NOMO-1 (cell line): ENCODE measurements around the gene CCDC91.

Experiments used
- DNase-seq, 2 experiments: peaks; one replicate each; lab custom pipeline; 2025; ENCODE audit not compliant: unreplicated experiment in 2 of 2; lab: John Stamatoyannopoulos, UW

CCDC91 gene

DNA sequence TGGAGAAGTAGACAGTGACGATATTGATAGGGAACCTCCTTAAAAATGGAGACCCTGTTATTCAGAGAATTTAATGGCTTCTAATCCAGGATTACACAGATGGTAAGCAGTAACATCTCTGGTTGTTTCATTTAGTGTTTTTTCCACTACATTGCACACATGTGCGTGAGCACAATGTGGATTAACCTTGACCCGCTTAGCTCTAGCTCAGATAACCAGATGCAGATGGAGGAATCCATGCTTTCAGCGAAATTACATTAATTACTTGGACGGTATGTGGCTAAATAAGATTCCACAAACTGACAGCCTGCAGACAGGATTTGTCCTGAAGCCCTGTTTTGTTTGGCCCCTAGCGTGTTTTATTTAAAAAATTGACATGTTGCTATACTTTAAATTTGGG lies 378.4 kb downstream of the CCDC91 start:
- no peak for DNase-seq

DNA sequence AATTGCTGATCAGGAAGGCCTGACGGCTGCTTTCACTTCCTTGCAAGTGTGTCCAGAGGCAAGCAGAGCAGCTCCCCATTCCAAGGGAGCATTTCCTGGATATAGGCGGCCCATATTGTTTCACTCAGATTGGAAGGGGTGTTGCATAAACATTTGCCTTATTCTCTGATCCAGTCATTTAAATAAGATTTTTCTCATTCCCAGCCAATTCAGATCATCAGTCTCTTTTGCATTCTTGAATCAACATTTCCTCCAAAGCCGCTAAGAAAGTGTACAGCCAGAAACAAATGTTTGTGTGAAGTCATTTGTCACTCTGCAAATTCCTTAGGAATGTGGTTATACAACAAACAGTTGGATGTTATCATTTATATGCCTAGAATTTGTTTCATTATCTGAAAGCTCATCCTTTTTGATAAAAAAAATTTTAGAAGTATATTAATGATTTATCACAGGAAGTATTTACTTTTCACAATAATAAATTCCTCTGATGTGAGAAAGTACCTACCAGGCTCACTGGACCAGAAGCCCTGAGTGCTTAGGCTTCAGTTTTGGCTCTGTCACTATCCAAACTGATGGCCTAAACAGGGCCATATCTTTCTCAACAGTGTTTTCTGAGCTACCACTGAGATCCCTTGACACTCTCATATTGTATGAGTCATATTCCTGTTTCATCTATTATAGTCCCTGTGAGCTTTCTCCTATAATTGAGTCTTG lies 379.6 kb downstream of the CCDC91 start:
- peak in 1 of 2 experiments; percentile 17 for DNase-seq

DNA sequence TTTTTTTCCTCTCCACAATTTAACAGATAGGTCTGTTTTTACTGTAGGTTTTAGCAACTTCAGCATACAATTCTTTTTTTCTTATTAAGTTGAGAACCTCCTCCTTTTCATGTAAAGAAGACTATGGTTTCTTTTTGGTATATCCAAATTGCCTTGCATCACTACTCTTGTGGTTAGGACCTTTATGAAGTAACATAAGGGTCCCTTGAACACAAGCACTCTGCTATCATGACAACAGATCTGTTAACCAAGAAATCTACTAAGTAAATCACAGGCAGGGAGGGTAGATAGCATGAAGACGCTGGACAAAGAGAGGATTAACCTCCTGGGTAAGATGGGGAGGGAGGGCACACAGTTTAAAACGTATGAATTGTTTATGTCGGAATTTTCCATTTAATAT lies 380.6 kb downstream of the CCDC91 start:
- DNase-seq = peak in 1 of 2 experiments; percentile 14

DNA sequence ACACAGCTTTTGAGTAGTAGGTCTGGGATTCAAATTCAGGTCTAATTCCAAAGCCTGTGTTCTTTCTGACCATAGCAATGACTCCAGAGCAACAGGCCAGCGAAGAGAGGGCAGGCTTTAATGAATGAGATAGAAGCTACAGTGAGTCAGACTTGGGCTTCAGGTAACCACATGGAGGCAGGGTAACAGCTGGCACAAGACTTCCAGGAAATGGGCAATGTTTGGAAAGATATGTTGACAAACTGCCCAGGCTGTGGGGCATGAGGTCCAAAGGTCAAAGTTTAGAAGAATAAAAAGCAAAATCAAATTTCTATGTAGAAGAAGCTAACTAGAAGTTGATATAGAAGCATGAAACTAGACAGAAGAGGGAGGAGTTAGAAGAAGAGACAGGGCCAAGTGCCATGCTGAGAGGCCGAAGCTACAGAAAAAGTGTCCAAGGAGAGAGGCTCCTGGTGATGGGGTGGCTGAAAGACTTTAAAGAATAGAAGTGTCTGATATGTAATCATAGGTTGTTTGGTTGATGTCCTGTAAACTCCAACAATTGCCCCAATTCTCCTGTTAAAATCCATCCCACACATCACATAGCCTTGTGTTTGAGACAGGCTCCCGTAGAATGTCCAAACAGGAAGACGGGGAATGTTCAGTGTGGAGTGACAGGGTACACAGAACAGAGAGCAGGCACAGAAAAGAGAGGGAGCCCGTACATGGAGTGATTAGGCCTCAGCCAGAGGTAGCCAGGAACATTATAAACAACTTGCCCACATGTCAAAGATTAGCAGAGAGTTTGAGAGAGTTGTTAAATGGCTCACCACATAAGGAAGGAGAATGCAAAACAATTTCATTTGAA lies 384.7 kb downstream of the CCDC91 start:
- DNase-seq = no peak

DNA sequence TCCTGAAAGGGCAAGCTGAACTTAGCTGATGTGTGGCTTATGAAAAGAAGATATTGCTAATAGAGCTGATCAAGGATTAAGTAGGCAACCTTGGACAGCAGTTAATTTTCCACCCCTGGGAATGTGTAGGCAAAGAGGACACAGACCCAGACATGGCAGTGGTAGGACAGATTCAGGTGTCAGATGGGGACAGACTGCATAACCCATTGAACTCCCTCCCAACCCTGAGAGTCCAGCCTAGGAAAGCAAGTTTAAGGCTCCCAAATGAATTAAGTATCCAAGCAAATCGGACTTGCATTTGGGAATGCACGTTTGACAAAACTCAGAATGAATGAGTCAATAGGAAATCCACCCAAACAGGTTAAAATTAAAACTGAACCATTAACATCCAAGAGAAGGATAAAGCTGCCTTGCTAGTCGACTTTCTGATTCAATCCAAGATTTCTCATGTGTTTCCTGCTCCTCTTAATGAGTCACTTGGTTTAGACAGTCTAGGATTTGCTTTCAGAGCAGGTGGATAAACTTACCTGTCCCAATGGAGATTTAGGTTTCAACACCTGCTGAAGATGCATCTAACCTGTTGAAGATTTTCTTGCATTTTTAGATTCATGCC lies 385.4 kb downstream of the CCDC91 start:
- DNase-seq = no peak

DNA sequence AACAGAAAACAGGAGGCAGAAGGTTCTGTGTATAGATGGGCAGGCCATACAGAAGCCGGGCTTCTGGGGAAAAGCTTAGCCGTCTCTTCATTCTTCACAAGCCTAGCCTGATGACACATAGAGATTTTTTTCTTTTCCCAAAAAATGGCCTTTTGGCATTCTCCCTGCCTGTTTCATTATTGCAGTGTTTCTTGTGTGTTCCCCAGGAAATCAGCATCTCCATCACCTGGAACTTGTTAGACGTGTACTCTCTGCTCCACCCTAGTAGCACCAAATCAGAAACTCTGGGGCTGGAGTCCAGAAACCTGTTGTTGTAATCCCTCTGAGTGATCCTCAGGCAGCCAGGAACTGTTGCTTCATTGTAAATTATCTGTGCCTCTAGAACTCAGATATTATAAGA lies 388.1 kb downstream of the CCDC91 start:
- DNase-seq = no peak

DNA sequence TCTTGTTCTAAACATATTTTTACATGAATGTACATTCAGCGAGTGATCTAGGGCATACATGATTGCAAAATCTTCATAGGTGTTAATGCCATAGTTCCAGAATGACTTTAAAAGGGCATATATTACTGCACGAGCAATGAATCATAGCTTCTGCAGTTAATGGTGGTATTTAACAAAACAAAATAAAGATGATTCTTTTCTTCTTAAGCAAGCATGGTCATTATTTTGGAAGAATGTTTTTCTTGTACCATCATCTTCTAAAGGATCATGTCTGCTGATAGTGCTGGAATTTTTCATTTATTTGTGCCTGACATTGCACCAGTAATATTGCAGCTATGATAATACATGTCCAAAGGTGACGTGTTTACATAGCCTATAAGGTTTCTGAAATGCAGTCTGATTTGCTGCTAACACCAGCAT lies 388.6 kb downstream of the CCDC91 start:
- no peak for DNase-seq

DNA sequence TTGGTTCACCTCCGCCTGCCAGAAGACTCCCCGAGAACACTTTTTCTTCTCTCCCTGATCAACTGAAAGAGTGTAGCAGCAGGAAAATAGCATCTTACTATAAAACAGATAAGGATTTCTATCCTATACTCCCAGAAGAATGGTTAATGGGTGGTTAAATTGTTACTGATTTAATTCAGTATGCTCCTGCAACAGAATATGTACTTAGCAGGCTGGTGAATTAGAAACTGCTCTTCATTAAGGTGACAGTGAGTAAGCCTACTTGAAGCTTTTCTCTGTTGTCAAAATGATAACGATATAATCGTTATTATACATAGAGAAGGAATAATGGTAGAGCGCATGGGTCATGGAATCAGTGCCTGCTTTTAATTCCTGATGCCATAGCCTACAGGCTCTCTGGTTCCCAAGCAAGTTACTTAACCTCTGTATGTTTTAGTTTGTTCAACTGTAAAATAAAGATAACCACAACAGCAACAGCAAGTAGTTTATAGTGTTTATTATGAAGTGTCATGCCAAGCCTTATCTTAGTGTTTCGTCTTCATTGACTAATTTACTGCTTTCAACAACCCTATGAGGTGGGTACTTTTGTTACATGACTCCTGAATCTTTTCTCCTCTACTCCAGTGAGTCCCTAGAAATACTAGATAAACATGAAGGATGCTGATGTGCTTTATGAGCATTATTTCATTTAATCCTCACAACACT lies 392.6 kb downstream of the CCDC91 start:
- DNase-seq = no peak

DNA sequence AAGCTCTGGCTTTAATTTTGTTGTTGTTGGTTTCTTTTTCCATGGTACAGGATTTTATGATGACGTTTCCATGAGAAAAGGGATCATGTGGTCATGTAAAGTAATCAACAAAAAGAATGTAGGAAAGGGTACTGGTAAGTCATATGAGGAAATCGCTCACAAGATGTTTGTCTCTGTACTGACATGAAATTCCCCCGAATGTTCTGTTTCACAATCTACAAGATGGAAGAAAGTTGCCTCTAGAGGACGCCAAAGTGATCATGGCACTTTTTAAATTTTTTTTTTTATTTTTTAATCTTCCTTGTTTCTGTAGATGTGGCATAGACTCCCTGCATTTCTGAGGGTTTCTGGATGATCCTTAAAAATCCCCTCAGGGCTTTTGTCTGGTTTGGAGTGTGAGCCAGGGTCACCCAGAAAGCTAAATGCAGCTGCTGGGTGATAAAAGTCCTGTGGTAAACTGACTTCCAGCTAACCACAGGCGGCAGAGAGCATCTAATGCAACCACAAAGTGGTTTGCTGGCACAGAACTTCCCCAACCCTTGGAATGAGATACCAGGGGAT lies 393.5 kb downstream of the CCDC91 start:
- peak; percentile 52 to 77 for DNase-seq

DNA sequence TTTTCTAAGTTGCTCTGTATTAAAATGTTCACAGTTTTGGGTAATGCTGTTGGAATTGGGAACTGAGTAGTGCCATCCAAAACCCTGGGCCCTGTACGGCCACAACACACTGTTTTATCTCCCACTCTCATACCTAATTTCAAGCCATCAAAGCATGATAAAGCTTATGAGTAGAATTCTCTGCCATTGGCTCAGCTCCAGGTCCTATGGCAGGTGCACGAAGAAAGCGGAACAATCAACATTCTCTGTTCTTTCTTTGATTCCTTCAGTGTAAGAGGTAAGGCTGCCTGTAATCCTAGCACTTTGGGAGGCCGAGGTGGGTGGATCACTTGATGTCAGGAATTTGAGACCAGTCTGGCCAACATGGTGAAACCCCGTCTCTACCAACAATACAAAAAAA lies 394.9 kb downstream of the CCDC91 start:
- DNase-seq = no peak

DNA sequence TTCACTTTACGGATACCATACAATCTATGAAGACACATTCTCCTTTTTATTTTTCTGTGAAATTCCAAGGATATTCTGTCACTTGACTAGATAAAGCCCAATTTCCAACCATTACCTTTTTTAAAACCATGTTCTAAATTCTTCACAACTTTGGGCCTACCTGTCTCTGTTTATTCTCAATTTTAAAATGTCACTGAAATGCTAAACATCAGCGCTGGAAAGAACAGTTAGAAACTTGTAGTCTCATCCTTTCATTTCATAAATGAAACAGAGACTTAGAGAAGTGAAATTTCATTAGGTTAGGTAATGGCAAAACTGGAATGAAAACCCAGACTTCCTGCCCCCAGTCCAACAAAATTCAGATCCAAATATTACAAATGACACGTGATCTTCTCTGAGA lies 396.2 kb downstream of the CCDC91 start:
- peak in 1 of 2 experiments; percentile 4 for DNase-seq

DNA sequence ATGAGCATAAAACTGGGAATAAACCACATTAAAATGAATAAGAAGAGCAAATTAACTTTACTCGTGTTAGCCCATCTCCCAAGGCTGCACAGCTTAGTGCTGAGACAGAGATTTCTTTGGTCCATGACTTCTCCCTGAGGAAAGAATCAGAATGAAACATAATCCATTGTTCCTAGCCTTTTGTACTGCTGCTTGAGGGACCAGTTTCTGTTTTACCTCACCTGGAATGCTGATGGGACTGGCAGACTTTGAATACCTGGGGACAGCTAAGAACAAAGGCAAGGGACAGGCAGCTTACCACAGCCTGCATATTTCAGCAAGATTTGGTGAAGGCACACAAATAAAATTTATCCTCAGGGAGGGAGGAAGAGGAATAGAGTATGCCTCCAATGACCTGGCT lies 401.6 kb downstream of the CCDC91 start:
- DNase-seq = no peak
